ENCODE data around the gene FGF21.

The FGF21 gene

DNA sequence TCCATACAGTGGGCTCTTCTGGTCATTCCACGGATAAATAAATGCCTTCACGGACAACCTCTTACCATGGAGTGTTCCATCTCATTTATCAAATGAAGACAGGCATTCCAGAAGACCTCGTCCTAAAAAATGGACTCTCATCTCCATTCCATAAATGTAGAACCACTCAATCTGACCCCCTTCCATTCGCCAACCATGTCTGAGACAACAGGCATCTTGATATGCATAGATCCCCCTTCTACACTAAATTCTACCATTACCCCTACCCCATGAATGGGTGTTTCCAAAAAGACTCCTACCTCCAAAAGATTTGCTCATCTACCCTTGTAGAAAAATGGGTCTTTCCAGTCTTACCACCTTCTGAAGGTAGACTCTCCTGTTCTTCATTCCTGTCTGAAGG is 23.9 kb upstream of the FGF21 start:
- no peak for DNase-seq

DNA sequence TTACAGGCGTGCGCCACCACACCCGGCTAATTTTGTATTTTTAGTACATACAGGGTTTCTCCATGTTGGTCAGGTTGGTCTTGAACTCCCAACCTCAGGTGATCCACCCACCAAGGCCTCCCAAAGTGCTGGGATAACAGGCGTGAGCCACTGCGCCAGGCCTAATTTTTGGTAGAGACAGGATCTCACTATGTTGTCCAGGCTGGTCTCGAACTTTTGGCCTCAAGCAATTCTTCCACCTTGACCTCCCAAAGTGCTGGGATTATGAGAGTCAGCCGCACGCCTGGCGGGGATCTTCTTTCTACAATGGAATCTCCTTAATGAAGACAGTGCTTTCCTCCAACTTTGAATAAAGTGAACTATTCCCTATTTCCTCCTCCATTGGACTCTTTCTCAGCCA is 20.7 kb upstream of the FGF21 start:
- no peak for DNase-seq

GRCh38 chr19:48735031-48735615 is 20.2 kb upstream of the FGF21 start:
- DNase-seq = no peak

GRCh38 chr19:48737360-48737998 is 17.8 kb upstream of the FGF21 start:
- no peak for DNase-seq

- DNase-seq = peak; percentile 63
Measured at GRCh38 chr19:48738557-48739403, 16.5 kb upstream of the FGF21 start.

DNA sequence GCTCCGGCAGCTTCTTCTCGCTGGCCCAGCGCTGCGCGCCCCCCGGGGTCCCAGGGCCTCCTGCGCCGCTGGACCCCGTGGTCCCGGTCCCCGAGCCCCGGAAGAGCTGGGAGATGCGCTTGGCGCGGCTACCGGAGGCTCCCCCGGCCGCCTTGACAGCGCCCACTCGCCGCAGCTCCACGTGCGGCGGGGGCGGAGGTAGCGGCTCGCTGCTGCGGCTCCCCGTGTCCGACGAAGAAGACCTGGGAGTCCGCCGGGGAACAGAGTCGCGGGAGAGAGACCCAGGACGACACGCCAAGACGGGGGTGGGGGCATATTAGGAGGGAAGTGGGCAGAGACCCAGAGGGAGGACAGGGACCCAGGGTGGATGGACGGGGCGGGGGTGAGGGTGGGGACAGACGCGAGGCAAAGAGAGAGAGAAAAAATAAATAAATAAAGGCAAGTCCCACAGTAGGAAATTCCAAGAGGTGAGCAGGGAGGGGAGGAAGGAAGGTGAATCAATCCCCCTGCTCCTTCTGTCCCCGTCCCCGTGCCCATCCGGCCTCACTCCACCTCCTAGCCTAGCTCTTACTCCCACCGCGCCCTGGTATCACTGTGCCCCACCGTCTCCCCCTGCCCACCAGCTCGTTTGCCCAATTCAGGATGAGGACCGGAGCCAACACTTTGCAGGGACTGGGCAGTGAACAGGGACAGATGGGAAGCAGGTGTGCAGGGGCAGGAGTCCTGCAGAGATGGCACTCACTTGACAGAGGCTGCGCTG is 15.7 kb upstream of the FGF21 start:
- no peak for DNase-seq

DNA sequence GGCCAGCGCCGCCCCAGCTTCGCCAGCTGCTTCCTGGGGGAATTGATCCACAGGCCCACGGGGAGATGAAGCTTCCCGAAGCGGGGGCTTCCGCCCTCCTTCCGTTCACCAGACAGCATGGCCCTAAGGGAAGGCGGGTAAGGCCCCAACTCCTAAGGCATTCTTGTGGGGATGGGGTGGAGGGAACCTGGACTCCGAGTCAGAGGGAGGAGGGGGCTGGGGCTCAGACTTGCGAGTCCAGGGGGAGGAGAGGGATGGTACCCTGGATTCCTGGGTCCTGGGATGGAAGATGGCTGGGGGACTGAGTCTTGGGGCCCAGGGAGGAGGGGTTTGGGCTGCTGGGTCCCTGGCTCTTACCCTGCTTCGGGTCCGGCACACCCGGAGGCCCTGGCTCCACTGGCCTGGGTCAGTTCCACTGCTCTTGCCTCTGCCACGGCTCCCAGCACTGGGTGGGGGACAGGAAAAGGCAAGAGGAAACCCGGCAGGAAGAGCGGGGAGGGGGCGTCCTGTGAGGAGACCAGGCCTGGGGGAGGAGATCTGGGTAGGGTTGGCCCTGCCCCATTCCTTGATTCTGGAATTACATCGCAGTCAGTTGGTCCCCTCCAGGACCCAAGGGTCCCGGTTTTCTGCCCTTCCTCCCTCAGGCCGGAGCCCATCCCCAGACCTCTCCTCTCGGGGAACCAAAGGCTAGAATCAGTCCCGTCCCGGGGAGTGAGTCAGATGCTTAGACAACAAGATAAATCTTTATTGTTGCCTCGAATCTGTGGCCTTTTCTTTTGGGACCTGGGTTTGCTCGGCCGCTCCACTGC is 15.0 kb upstream of the FGF21 start, which contains the start of gene RASIP1:
Gene RASIP1 (minus strand): TSS at position 447 of the 809 bp plus-strand sequence. CDS start 328 bp downstream, at position 119.
- DNase-seq = no peak

GRCh38 chr19:48741129-48741999 is 14.0 kb upstream of the FGF21 start:
- DNase-seq = no peak

DNA sequence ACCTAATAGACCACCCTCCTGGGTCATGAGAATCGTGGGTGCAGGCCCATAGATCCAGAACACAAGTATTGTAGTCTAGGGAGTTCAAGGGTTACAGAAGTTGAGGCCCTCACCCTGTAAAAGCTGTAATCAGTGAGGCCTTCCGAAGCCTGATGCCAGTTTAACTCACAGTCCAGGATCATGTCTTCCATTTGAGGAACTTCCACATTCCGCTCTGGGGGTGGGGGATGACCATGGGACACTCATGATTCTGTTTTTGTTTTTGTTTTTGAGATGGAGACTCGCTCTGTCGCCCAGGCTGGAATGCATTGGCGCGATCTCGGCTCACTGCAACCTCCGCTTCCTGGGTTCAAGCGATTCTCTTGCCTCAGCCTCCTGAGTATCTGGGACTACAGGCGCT is 13.2 kb upstream of the FGF21 start:
- DNase-seq = no peak

DNA sequence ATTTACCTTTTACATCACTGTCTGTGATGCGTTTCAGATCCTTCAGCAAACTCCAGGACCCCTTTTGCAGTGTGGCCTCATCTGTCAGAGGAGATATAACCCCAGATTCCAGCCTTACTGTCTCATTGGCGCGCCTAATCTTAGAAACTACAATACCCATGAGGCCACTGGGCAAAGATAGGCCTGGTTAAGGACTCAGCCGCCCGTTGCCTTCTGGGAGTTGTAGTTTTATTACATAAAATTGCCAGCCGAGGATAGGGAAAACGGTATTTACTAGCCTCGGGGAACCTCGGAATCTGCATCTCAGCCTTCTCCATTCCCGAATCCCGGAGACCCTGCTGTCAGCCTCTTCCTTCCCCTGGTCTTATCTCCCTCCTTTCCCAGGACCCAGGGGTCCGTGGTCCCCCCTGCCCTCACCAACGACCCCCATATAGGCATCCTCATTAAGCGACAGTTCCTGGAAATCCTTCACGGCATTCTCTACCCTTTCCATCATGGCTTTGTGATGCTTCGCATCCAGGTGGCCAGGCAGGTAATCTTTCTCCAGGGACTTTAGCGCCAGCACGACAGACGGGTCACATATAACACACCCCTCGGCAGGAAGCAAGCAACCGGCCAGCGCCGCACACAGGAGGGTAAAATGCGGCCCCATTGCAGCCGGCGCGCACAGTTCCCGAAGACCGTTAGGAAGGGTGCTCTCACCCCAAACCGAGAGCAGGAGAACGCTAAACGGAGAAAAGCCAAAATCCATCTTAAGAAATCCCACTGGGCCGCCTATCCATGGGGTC is 9.9 kb upstream of the FGF21 start:
- DNase-seq = no peak

DNA sequence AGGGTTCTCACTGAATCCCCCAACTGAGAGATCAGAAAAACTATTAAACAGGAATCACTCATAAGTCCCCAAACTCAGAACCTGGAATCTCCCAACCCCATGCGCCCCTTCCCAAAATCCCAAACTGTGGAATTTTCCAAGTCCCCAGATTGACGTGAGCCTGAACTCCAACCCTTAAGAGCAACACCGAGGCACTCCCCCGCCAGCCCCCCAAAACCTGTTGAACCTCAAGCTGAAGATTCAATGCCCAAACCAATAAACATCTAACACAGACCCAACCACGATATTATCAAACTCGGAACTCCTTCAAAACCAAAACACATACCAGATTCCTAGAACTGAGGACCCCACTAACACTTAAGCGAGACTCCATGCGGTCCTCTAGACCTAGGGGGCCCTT is 9.2 kb upstream of the FGF21 start:
- DNase-seq = no peak

- no peak for DNase-seq
Measured at GRCh38 chr19:48746738-48747575, 8.4 kb upstream of the FGF21 start, which contains the start of gene IZUMO1. Gene IZUMO1, minus strand, starts transcription at chr19:48746909. Its CDS starts 1,050 bp downstream, at chr19:48745859.

DNA sequence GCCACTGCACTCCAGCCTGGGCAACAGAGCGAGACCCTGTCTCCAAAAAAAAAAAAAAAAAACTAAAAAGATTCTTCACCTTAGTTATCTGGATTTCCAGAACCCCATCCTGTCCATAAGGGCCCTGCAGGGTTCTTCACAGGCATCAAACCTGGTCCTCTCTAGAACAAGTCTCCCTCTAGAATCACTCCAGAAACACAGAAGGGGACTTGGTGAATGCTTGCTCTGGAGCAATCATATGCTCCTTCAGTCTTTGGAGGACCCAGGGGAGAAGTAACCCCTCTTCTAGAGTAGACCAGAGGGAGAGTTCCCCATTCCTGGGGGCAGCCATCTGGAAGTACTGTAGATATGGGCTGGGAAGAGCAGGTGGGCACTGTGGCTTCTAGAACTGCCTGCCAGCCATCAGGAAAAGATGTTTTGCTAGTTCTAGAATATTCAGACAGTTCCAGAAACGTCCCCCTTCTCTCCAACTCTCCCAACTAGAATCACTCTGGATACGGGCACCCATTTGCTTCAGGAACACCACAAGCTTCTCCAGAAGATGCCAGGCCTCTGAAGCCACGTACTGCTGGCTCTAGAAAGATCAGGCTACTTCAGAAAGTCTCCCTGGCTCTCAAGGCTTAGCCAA is 5.6 kb upstream of the FGF21 start:
- no peak for DNase-seq

DNA sequence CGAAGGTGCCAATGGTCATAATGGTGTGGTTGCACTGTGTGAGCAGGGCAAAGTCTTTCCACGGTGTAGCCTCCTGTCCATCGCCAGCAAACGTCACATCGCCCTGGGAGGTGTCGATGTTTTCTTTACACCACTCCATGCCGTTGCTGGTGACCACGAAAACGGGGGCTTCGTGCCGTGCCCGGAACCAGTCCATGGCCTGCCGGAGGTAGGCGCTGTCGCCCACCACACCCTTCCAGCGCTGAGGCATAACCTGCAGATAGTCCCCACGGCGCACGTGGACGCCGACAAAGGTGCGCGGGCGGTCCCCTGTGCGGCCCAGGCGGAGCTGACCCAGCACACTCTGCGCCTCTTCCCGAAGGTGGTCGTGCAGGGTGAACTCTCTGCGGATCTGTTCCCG is 5.0 kb upstream of the FGF21 start:
- DNase-seq = no peak

GRCh38 chr19:48750771-48751504 is 4.4 kb upstream of the FGF21 start:
- no peak for DNase-seq

DNA sequence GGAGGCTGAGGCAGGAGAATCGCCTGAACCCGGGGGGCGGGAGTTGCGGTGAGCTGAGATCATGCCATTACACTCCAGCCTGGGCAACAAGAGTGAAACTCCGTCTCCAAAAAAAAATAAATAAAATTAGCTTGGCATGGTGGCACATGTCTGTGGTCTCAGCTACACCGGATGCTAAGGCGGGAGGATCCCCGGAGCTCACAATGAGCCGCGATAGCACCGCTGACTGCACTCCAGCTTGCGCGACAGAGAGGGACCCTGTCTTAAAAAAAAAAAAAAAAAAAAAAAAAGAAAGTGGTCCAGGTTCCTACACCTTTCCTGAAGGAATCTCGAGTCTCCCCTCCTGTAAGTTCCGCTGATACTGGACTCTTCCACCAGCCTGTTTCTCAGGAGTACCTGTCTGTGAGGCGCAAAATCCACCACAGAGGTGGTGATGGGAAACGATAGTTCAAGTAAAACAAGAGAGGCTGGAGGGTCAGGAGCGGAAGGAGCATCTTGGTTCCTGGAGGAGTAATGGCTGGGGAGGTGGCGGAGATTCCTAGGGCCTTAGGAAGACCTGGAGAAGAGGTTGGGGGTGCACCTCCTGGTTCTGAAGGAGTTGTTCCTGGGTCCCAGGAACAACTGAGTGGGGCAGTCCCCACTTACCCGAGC is 3.4 kb upstream of the FGF21 start:
- no peak for DNase-seq

DNA sequence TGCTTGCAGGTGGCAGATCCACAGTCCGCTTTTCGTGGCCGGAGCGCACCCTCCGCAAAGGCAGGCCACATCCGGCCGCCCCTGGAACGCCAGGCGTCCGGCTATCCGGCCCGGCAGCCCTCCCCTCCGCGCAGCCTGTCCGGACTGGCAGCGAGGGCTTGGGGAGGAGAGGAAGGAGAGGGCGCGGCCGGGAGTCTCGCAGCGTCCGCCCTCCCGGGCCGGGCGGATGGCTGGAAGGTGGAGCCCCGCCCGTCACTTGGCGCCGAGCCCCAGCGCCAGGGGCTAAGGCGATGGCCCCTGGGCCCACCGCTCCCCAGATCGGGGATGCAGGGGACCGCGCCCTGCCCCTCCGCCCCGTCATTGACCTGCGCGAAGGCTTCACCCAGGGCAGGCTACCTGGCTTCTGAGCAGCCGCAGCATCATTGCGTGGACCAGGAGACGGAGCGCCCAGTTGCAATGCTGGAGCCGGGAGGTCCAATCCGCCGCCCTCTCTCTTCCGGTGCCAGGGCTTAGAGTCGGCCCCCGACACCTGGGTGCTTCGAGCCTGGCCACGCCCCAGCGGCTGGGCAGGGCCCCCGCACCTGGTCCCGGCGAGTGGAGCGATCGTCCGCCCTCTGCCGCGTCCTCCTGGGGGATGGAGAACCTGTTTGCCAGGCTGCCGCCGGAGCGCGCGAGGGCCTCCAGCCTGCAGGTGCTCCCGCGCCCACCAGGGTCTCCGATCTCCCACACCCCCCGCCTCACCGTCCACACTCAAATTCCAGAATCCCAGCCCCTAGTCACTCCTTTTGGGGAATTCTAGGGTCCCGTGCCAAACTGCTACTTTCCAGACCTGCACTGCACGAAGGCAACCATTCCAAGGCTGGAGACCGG is 2.6 kb upstream of the FGF21 start, which contains the start of gene FUT1:
Gene FUT1 (minus strand): TSS at position 146 of the 870 bp plus-strand sequence. CDS start 1,360 bp downstream, outside the sequence.
- DNase-seq = no peak

All from KG1 (cell line).